IMR-90 (cell line): ENCODE data around the gene APCDD1. TPM values are rescaled to one million over a fixed set of nuclear protein-coding genes. Genes with fewer than 3 reads are reported as not detected.

Experiments used
- ATAC-seq: fragments of 200-7000 bp; cut with Tn5 transposase; 2 replicates; pipeline ENCODE4 v1.9.1; 2020; ENCODE audit warnings: low read depth, mild to moderate bottlenecking, moderate library complexity
- BruUV-seq: library from RNA; stranded (reverse); fragments of 400-500 nt; replicated peaks from 2 replicates; lab custom pipeline; 2021; lab: Mats Ljungman, UMichigan
- CTCF ChIA-PET: fragments of 300-600 bp; formaldehyde crosslinking; extraction: SDS; loops from one replicate; lab custom pipeline; 2021; ENCODE audit warnings: antibody characterized with exemption; lab: Yijun Ruan, JAX
- POLR2A ChIA-PET: fragments of 300-600 bp; sonication (Branson Sonifier 250); formaldehyde crosslinking; loops from one replicate; lab custom pipeline; 2022; ENCODE audit warnings: antibody characterized with exemption; ENCODE audit not compliant: unreplicated experiment; lab: Charles Lee
- DNase-seq: peaks from one replicate; pipeline ENCODE4 v3.0.0; 2013
- H2AFZ ChIP-seq: replicated peaks from 2 replicates; pipeline ENCODE3; 2013; ENCODE audit warnings: low read length, mild to moderate bottlenecking; ENCODE audit not compliant: poor library complexity
- H2AK5ac ChIP-seq: 2 replicates; pipeline ENCODE4 v1.6.1; 2013; ENCODE audit warnings: low read depth, low read length, inconsistent platforms
- H2AK9ac ChIP-seq: replicated peaks from 2 replicates; pipeline ENCODE3; 2013; ENCODE audit warnings: mild to moderate bottlenecking, low read depth, low read length, moderate library complexity; ENCODE audit not compliant: poor library complexity
- H2BK120ac ChIP-seq: 2 replicates; pipeline ENCODE4 v1.6.1; 2013; ENCODE audit warnings: low read depth, low read length, inconsistent platforms
- H2BK15ac ChIP-seq: 3 replicates; pipeline ENCODE4 v1.6.1; 2013; ENCODE audit warnings: low read depth, low read length, inconsistent platforms
- H2BK20ac ChIP-seq: 2 replicates; pipeline ENCODE4 v1.6.1; 2013; ENCODE audit warnings: low read depth, mild to moderate bottlenecking, inconsistent platforms, low read length, moderate library complexity
- H2BK5ac ChIP-seq: 2 replicates; pipeline ENCODE4 v1.6.1; 2013; ENCODE audit warnings: mild to moderate bottlenecking, low read depth, low read length, inconsistent platforms; ENCODE audit not compliant: poor library complexity, severe bottlenecking
- H3K14ac ChIP-seq: replicated peaks from 2 replicates; pipeline ENCODE4 v1.6.1; 2013; ENCODE audit warnings: low read depth, low read length, inconsistent platforms
- H3K18ac ChIP-seq: 2 replicates; pipeline ENCODE4 v1.6.1; 2013; ENCODE audit warnings: low read depth, low read length, control low read depth
- H3K23ac ChIP-seq: 2 replicates; pipeline ENCODE4 v1.6.1; 2013; ENCODE audit warnings: low read depth, low read length, inconsistent platforms
- H3K27ac ChIP-seq: 2 replicates; pipeline ENCODE4 v1.5.1; 2013; ENCODE audit warnings: mild to moderate bottlenecking, control low read depth, low read length; ENCODE audit not compliant: insufficient read depth
- H3K27me3 ChIP-seq: 2 replicates; pipeline ENCODE4 v1.6.1; 2013; ENCODE audit warnings: low read length; ENCODE audit not compliant: control insufficient read depth, insufficient read depth
- H3K36me3 ChIP-seq: 2 replicates; pipeline ENCODE4 v1.6.1; 2013; ENCODE audit warnings: low read length, mixed read lengths; ENCODE audit not compliant: control insufficient read depth, insufficient read depth
- H3K4ac ChIP-seq: 2 replicates; pipeline ENCODE4 v1.6.1; 2013; ENCODE audit warnings: low read depth, low read length, inconsistent platforms
- H3K4me1 ChIP-seq: 2 replicates; pipeline ENCODE4 v1.6.1; 2013; ENCODE audit warnings: low read length, mixed read lengths; ENCODE audit not compliant: control insufficient read depth, insufficient read depth
- H3K4me2 ChIP-seq: 2 replicates; pipeline ENCODE4 v1.6.1; 2013; ENCODE audit warnings: low read depth, mild to moderate bottlenecking, control low read depth, low read length, moderate library complexity
- H3K4me3 ChIP-seq: 2 replicates; pipeline ENCODE4 v1.5.1; 2013; ENCODE audit warnings: low read depth, mild to moderate bottlenecking, control low read depth, low read length, moderate library complexity; ENCODE audit not compliant: insufficient read depth
- H3K56ac ChIP-seq: 2 replicates; pipeline ENCODE4 v1.6.1; 2013; ENCODE audit warnings: low read length, inconsistent platforms; ENCODE audit not compliant: insufficient read depth; ENCODE audit errors: extremely low read depth
- H3K79me1 ChIP-seq, 2 experiments: 2 replicates each; pipeline ENCODE4 v1.6.1; 2013; ENCODE audit warnings: low read length in 2 of 2, inconsistent platforms in 1 of 2, low read depth in 1 of 2
- H3K9ac ChIP-seq: 2 replicates; pipeline ENCODE4 v1.6.1; 2013; ENCODE audit warnings: low read depth, low read length, control low read depth
- H3K9me1 ChIP-seq: 2 replicates; pipeline ENCODE4 v1.6.1; 2013; ENCODE audit warnings: low read length, inconsistent platforms; ENCODE audit not compliant: insufficient read depth
- H3K9me3 ChIP-seq: 2 replicates; pipeline ENCODE4 v1.6.1; 2013; ENCODE audit warnings: low read length; ENCODE audit not compliant: control insufficient read depth, insufficient read depth
- H4K20me1 ChIP-seq: 2 replicates; pipeline ENCODE4 v1.6.1; 2013; ENCODE audit warnings: low read length, inconsistent platforms; ENCODE audit not compliant: insufficient read depth
- H4K5ac ChIP-seq: 2 replicates; pipeline ENCODE4 v1.6.1; 2013; ENCODE audit warnings: mild to moderate bottlenecking, low read depth, low read length, control low read depth
- H4K8ac ChIP-seq, 2 experiments: 2 replicates each; pipeline ENCODE4 v1.6.1; 2013; ENCODE audit warnings: low read depth in 2 of 2, low read length in 2 of 2, control low read depth in 1 of 2, inconsistent platforms in 1 of 2
- H4K91ac ChIP-seq: 2 replicates; pipeline ENCODE4 v1.6.1; 2013; ENCODE audit warnings: low read depth, low read length, inconsistent platforms; ENCODE audit not compliant: insufficient read depth
- BHLHE40 ChIP-seq: fragments of 150-350 bp; IDR thresholded peaks from 2 replicates; pipeline ENCODE4 v1.6.1; 2016; ENCODE audit warnings: mild to moderate bottlenecking, low read depth, low read length
- MXI1 ChIP-seq: IDR thresholded peaks from 2 replicates; pipeline ENCODE4 v1.6.1; 2012; ENCODE audit warnings: low read depth, mild to moderate bottlenecking, low read length, moderate library complexity, borderline replicate concordance
- NFE2L2 ChIP-seq: fragments of 150-350 bp; IDR thresholded peaks from 2 replicates; pipeline ENCODE4 v1.6.1; 2016; ENCODE audit warnings: low read depth, mild to moderate bottlenecking, low read length
- WGBS, 2 experiments: methylation state at CpG; one replicate each; pipeline versions ENCODE4 v1.1.5 to v1.1.7; 2013; ENCODE audit warnings: missing lambda C conversion rate in 2 of 2; ENCODE audit not compliant: insufficient read length in 1 of 2; ENCODE audit errors: extremely low coverage in 2 of 2; 5-methylcytosine and 5-hydroxymethylcytosine counted together
- dilution Hi-C: fragments of 300-500 bp; cut with HindIII; formaldehyde crosslinking; loops from one replicate; pipeline ENCODE4 v1.14.3; 2018; ENCODE audit warnings: low sequenced_read_pairs; ENCODE audit not compliant: unreplicated experiment
- in situ Hi-C: fragments of 300-500 bp; cut with MboI; formaldehyde crosslinking; loops from 3 replicates; pipeline ENCODE4 v1.14.3; 2019; ENCODE audit warnings: low sequenced_read_pairs, inconsistent platforms, mixed read lengths
- intact Hi-C: fragments of 100-400 bp; cut with micrococcal nuclease; formaldehyde crosslinking; loops from 2 replicates; pipeline ENCODE4 v1.10.0; 2022
- polyA plus RNA-seq, 3 experiments: library from polyadenylated mRNA; depleted of rRNA; stranded (reverse); fragments of >200 nt; gene quantifications; 2 replicates each; pipeline ENCODE4 v1.2.3, GENCODE V29; 2012; ENCODE audit warnings: low replicate concordance in 1 of 3
- total RNA-seq: library from RNA; depleted of rRNA; stranded (reverse); fragments of >200 nt; gene quantifications from 2 replicates; pipeline ENCODE4 v1.2.3, GENCODE V29; 2012

APCDD1 gene
- total and polyA plus RNA-seq, 2 of the 4 experiments (the other 2 are of a cell fraction) = 1.1 to 2.2 TPM

DNA sequence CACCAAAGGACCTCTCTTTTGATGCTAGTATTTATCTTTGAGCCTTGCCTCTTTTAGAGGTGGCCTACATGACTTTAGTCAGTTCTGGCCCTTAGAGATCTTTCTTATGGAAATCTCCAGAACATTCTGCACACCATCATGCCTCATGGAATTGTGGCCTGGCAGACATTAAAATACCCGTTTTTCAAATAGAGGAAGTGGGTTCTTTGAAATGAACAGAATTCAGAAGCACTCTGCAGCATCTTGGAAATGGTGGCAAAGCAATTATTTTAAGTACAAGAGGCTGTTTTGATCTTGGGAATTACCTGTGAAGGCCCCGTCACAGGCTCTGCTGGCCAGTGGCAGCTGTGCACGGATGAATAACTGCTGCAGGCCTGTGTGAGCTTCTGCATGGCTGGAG, 40.7 kb upstream of the APCDD1 start:
- no peak overlapping the region for H3K4ac ChIP-seq
- no peak for DNase-seq
- POLR2A ChIA-PET = no interaction called here
- dilution Hi-C loops (no loop called here), intact Hi-C loops (no loop called here), in situ Hi-C loops (no loop called here)
- no peak overlapping the region for H3K56ac ChIP-seq
- no peaks in the 10 kb centered on the region for H4K20me1 ChIP-seq
- CTCF ChIA-PET = no interaction called here
- H3K79me1 ChIP-seq = no peaks in the 10 kb centered on the region
- no peaks in the 10 kb centered on the region for H3K4me1 ChIP-seq
- no peak for ATAC-seq
- H2BK15ac ChIP-seq = no peak overlapping the region
- no peak overlapping the region for H3K9ac ChIP-seq
- no peak overlapping the region for H3K27ac ChIP-seq
- no peak overlapping the region for H2AK5ac ChIP-seq
- H4K5ac ChIP-seq = no peak overlapping the region
- no peak overlapping the region for H3K23ac ChIP-seq
- no peak overlapping the region for H4K91ac ChIP-seq
- H3K9me3 ChIP-seq = no peaks in the 10 kb centered on the region
- peaks cover 5% of the 10 kb centered on the region for H3K27me3 ChIP-seq
- H2BK5ac ChIP-seq = no peak overlapping the region
- no peak for TF ChIP-seq BHLHE40
- no peak for TF ChIP-seq MXI1
- TF ChIP-seq NFE2L2 = no peak
- no peak overlapping the region for H2BK120ac ChIP-seq
- H3K18ac ChIP-seq = no peak overlapping the region
- no peaks in the 10 kb centered on the region for H3K9me1 ChIP-seq
- no peak overlapping the region for H3K4me3 ChIP-seq
- no peak overlapping the region for H3K14ac ChIP-seq
- H4K8ac ChIP-seq = no peak overlapping the region
- H2BK20ac ChIP-seq = no peak overlapping the region
- BruUV-seq = no TSS peak
- H3K4me2 ChIP-seq = no peak overlapping the region
- no CpG with 5 or more reads among the region's 3 CpGs for WGBS, 2 experiments
- no peak overlapping the region for H2AK9ac ChIP-seq
- no peaks in the 10 kb centered on the region for H3K36me3 ChIP-seq
- no peak overlapping the region for H2AFZ ChIP-seq
